T-cell (primary cell): ENCODE data around the gene SRCIN1. TPM values are rescaled to one million over a fixed set of nuclear protein-coding genes. Genes with fewer than 3 reads are reported as not detected.

ENCODE experiments used
- ATAC-seq, 4 experiments: fragments of 200-7000 bp in 3 of 4; fragments of 150-1000 bp in 1 of 4; cut with Tn5 transposase; replicated peaks in 1 of 4; 1 replicate in 3 of 4; 2 replicates in 1 of 4; pipeline ENCODE4 v1.10.0; 2021; ENCODE audit warnings: moderate library complexity in 3 of 4, mild to moderate bottlenecking in 2 of 4, moderate number of reproducible peaks in 1 of 4
- CTCF ChIA-PET, 2 donors: fragments of 300-600 bp; sonication (Branson Sonifier 250); formaldehyde crosslinking; loops; one replicate each; lab custom pipeline; 2022; ENCODE audit warnings: antibody characterized with exemption in 2 of 2; lab: Charles Lee
- POLR2A ChIA-PET, 2 donors: fragments of 300-600 bp; sonication (Branson Sonifier 250); formaldehyde crosslinking; loops; one replicate each; lab custom pipeline; 2022; ENCODE audit warnings: antibody characterized with exemption in 2 of 2; lab: Charles Lee
- DNase-seq, 35 experiments: peaks; one replicate each; pipeline versions ENCODE4 v3.0.0 to v3.0.0-alpha.2; 2013 to 2023
- H3K27ac ChIP-seq: one replicate; pipeline ENCODE4 v1.5.1; 2013; ENCODE audit warnings: low read length
- H3K27me3 ChIP-seq, 2 experiments: replicated peaks in 1 of 2; 1 replicate in 1 of 2; 2 replicates in 1 of 2; pipeline versions ENCODE4 v1.6.1 to v1.7.0; 2013; ENCODE audit warnings: low read length in 1 of 2, mixed read lengths in 1 of 2; ENCODE audit not compliant: control insufficient read depth in 2 of 2, insufficient read depth in 2 of 2; ENCODE audit errors: extremely low read depth in 1 of 2
- H3K36me3 ChIP-seq, 2 donors: 1 replicate in 1 of 2; 2 replicates in 1 of 2; pipeline versions ENCODE4 v1.6.1 to v1.7.0; 2013; ENCODE audit warnings: low read length in 1 of 2; ENCODE audit not compliant: control insufficient read depth in 2 of 2, insufficient read depth in 1 of 2; ENCODE audit errors: extremely low read depth in 1 of 2
- H3K4me1 ChIP-seq, 2 experiments: 1 replicate in 1 of 2; 2 replicates in 1 of 2; pipeline versions ENCODE4 v1.6.1 to v1.7.0; 2013; ENCODE audit warnings: low read length in 2 of 2, mixed read lengths in 1 of 2; ENCODE audit not compliant: insufficient read depth in 2 of 2, control insufficient read depth in 1 of 2; ENCODE audit errors: extremely low read depth in 1 of 2
- H3K4me3 ChIP-seq, 2 donors: 1 replicate in 1 of 2; 2 replicates in 1 of 2; pipeline versions ENCODE4 v1.5.1 to v1.7.0; 2013; ENCODE audit warnings: mild to moderate bottlenecking in 2 of 2, low read length in 1 of 2, moderate library complexity in 1 of 2; ENCODE audit not compliant: control insufficient read depth in 1 of 2; ENCODE audit errors: extremely low read depth in 1 of 2
- H3K9me3 ChIP-seq: 2 replicates; pipeline ENCODE4 v1.7.0; 2013
- H3K27ac Mint-ChIP-seq, 2 donors: one replicate each; pipeline ENCODE4 v1.8.0; 2020 to 2021; ENCODE audit warnings: mild to moderate bottlenecking in 2 of 2, mixed read lengths in 2 of 2
- H3K27me3 Mint-ChIP-seq, 2 donors: one replicate each; pipeline ENCODE4 v1.8.0; 2021 to 2022; ENCODE audit warnings: mixed read lengths in 2 of 2
- H3K36me3 Mint-ChIP-seq: one replicate; pipeline ENCODE4 v1.8.0; 2021; ENCODE audit warnings: mixed read lengths
- H3K4me1 Mint-ChIP-seq, 3 donors: one replicate each; pipeline ENCODE4 v1.8.0; 2020 to 2022; ENCODE audit warnings: mixed read lengths in 3 of 3, mild to moderate bottlenecking in 1 of 3
- H3K4me3 Mint-ChIP-seq, 3 donors: one replicate each; pipeline ENCODE4 v1.8.0; 2020 to 2022; ENCODE audit warnings: mild to moderate bottlenecking in 3 of 3, mixed read lengths in 3 of 3, moderate library complexity in 3 of 3
- H3K9me3 Mint-ChIP-seq, 3 donors: one replicate each; pipeline ENCODE4 v1.8.0; 2020 to 2022; ENCODE audit warnings: mixed read lengths in 3 of 3
- WGBS: methylation state at CpG from one replicate; pipeline ENCODE4 v1.1.5; 2013; ENCODE audit warnings: missing lambda C conversion rate; ENCODE audit not compliant: insufficient coverage; 5-methylcytosine and 5-hydroxymethylcytosine counted together
- total RNA-seq, 35 experiments: library from RNA in 6 of 35; stranded (reverse) in 6 of 35; fragments of 120-200 nt in 1 of 35; gene quantifications; one replicate each; pipeline versions ENCODE4 v1.2.1 to v1.2.4 and lab custom pipeline; 2013 to 2026

Gene SRCIN1
- total RNA-seq, 5 donors from 2014 or later (not counting 1 experiment from before 2014, with no cell fraction given), result 0.13 to 0.85 (median 0.28) TPM; not detected in 1

DNA sequence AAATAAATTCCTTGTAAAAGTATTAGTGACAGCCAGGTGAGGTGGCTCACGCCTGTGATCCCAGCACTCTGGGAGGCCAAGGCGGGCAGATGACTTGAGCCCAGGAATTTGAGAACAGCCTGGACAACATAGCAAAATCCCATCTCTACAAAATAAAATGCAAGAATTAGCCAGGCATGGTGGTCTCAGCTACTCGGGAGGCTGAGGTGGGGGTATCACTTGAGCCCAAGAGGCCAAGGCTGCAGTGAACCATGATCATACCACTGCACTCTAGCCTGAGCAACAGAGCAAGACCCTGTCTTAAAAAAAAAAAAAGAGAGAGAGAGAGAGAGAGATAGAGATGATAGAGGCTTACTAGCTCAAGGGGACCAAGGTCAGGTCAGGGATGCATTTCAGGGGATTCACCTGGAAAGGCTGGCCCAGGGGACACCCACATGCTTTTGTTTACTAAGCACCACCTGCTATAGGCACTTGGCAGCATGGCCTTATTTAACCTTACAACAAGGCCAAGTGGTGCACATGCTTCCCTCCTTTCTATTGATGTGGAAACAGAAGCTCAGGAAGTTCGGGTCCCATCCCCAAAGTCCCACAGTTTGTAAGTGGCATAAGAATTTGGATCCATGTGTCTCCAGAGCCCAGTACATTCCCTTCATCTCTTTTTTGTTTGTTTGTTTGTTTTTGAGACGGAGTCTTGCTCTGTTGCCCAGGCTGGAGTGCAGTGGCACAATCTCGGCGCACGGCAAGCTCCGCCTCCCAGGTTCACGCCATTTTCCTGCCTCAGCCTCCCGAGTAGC, 12.4 kb upstream of the SRCIN1 start:
- DNase-seq (no peak), ATAC-seq (no peak)
- ChIA-PET CTCF (interaction anchor here in 1 of 2 donors (0.7 kb wide), 1 partner anchor 42 kb away, joined by 3 read pairs; no protein-coding TSS in a partner anchor), POLR2A (interaction anchor here in 1 of 2 donors (0.6 kb wide), 1 partner anchor 645 kb away, joined by 3 read pairs; no protein-coding TSS in a partner anchor)
- Mint-ChIP-seq H3K9me3 (no peaks in the 10 kb centered on the region), H3K36me3 (peaks cover 3% of the 10 kb centered on the region), H3K4me3 (no peak overlapping the region), H3K27me3 (peaks cover 43 to 63% of the 10 kb centered on the region in 2 donors), H3K27ac (no peak overlapping the region), H3K4me1 (no peaks in the 10 kb centered on the region)
- Histone ChIP-seq H3K36me3 (no peaks in the 10 kb centered on the region), H3K27ac (no peak overlapping the region), H3K27me3 (peaks cover 0 to 51% of the 10 kb centered on the region in 2 experiments), H3K4me3 (no peak overlapping the region), H3K9me3 (no peaks in the 10 kb centered on the region), H3K4me1 (no peaks in the 10 kb centered on the region)
- 88% methylated on average over 6 of the region's 11 CpGs for WGBS

DNA sequence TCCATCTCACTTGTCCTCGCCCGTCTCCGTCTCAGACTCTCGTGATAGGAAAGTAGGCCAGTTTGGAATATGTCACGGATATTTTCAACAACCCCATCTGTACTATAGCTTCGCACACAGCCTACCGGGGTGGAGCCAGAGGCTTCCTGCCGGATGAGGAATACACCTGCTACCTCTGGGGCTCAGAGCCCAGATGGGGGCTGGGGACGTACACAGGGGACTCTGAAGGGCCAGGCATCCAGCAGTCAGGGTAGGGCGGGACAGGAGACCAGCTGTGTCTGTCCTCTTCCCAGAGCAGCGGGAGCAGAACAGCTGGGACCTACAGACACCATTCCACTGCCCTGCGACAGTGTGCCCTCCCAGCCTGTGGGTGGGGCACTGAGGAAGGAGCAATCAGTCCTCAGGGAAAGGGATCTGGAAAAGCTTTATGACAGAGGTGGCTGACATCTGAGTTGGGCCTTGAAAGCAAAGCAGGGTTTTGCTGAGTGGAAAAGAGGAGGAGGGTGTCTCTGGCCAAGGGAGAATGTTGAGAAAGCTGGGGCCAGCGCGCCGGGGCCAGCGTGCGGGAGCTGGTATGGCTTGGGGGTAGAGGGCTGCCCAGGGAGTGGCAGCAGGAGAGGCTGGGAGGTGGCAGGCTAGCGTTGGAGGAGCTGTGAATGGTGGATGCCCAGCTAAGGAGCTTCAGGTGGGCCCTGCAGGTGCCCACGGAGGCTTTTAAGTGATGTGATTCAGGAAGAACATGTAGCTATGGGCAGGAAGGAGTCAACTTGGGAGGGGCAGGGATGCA, 11.5 kb upstream of the SRCIN1 start:
- POLR2A ChIA-PET, result interaction anchor here (0.5 to 0.6 kb wide), 2 partner anchors 46 to 648 kb away, joined by 6 read pairs; no protein-coding TSS in a partner anchor
- H3K27me3 ChIP-seq, result peaks cover 0 to 51% of the 10 kb centered on the region in 2 experiments
- WGBS, result 82% methylated on average over 9 of the region's 19 CpGs
- no peak overlapping the region for H3K27ac ChIP-seq
- CTCF ChIA-PET, result no interaction called here
- Mint-ChIP-seq H3K4me3 (no peak overlapping the region), H3K4me1 (no peaks in the 10 kb centered on the region), H3K36me3 (peaks cover 3% of the 10 kb centered on the region), H3K27ac (no peak overlapping the region), H3K27me3 (peaks cover 44 to 64% of the 10 kb centered on the region in 2 donors), H3K9me3 (peaks cover 0 to 2% (median 0%) of the 10 kb centered on the region in 3 donors)
- H3K9me3 ChIP-seq, result no peaks in the 10 kb centered on the region
- no peak overlapping the region for H3K4me3 ChIP-seq
- no peak for DNase-seq
- ATAC-seq, result no peak
- H3K36me3 ChIP-seq, result no peaks in the 10 kb centered on the region
- H3K4me1 ChIP-seq, result no peaks in the 10 kb centered on the region

DNA sequence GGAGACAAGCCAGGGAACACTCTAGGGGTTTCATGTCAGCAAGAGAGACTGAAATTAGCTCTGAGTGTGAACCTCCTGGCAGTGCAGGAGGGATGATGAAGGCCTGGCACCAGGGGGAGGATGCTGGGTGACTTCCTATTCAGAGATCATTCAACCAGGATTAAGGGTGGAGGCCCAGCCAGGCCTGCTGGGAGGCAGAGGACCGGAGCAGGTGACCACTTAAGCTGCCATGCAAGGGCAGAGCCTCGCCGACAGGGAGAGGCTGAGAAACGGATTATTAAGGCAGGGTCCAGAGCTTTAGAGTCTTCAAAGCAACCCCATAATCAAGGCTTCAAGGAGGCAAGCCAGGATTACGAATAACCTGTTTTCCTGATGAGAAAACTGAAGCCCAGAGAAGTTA, 10.6 kb upstream of the SRCIN1 start:
- no peak for ATAC-seq
- ChIA-PET CTCF (no interaction called here), POLR2A (interaction anchor here in 1 of 2 donors (0.6 kb wide), 2 partner anchors 47 to 253 kb away, joined by 3 to 6 read pairs; no protein-coding TSS in a partner anchor)
- Mint-ChIP-seq H3K4me3 (no peak overlapping the region), H3K27ac (no peak overlapping the region), H3K36me3 (peaks cover 3% of the 10 kb centered on the region), H3K9me3 (peaks cover 0 to 5% (median 0%) of the 10 kb centered on the region in 3 donors), H3K4me1 (no peaks in the 10 kb centered on the region), H3K27me3 (peaks cover 48 to 64% of the 10 kb centered on the region in 2 donors)
- no peak overlapping the region for H3K27ac ChIP-seq
- 75% methylated on average over 2 of the region's 5 CpGs for WGBS
- peaks cover 0 to 54% of the 10 kb centered on the region in 2 experiments for H3K27me3 ChIP-seq
- no peaks in the 10 kb centered on the region for H3K36me3 ChIP-seq
- no peaks in the 10 kb centered on the region for H3K4me1 ChIP-seq
- no peaks in the 10 kb centered on the region for H3K9me3 ChIP-seq
- H3K4me3 ChIP-seq, result no peak overlapping the region
- no peak for DNase-seq

DNA sequence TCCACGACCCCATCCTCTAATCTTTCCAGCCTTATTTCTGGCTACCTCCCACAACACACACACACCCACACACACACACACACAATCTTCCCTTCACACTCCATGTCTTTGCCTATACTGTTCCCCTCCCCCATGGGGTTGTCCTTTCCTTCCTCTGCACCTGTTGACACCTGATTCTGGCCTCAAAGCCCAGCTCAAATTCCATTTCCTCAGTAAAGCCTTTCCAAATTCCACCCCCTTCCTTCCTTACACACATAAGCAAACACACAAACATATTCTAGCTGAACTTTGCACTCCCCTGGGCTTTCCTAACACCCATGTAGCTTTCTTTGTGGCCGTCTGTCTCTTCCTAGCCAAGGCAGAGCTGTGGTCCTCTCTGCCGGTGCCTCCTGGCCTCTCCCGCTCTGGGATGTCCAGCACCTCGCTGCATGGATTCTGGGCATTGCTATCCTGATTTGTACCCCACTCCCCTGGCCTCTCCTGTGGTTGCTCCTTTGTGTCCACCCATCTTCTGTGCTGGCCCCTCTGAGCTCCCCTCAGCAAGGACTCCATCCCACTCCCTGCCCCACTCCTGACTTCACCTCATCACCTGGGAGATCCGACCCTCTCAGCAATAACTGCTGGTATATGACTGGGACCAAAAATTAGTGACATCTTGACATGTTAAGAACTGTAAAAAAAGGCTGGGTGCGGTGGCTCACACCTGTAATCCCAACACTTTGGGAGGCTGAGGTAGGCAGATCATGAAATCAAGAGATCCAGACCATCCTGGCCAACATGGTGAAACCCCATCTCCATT, 8.4 kb upstream of the SRCIN1 start:
- 83% methylated on average over 5 of the region's 7 CpGs for WGBS
- Histone ChIP-seq H3K4me1 (no peaks in the 10 kb centered on the region), H3K9me3 (no peaks in the 10 kb centered on the region), H3K27me3 (peaks cover 0 to 61% of the 10 kb centered on the region in 2 experiments), H3K4me3 (no peak overlapping the region), H3K36me3 (no peaks in the 10 kb centered on the region), H3K27ac (no peak overlapping the region)
- POLR2A ChIA-PET, result no interaction called here
- peaks cover 43 to 70% of the 10 kb centered on the region in 2 donors for H3K27me3 Mint-ChIP-seq
- DNase-seq, result no peak
- ATAC-seq, result no peak
- H3K9me3 Mint-ChIP-seq, result peaks cover 0 to 5% (median 0%) of the 10 kb centered on the region in 3 donors
- CTCF ChIA-PET, result no interaction called here
- peaks cover 3% of the 10 kb centered on the region for H3K36me3 Mint-ChIP-seq
- H3K4me1 Mint-ChIP-seq, result no peaks in the 10 kb centered on the region
- H3K4me3 Mint-ChIP-seq, result no peak overlapping the region
- H3K27ac Mint-ChIP-seq, result no peak overlapping the region

DNA sequence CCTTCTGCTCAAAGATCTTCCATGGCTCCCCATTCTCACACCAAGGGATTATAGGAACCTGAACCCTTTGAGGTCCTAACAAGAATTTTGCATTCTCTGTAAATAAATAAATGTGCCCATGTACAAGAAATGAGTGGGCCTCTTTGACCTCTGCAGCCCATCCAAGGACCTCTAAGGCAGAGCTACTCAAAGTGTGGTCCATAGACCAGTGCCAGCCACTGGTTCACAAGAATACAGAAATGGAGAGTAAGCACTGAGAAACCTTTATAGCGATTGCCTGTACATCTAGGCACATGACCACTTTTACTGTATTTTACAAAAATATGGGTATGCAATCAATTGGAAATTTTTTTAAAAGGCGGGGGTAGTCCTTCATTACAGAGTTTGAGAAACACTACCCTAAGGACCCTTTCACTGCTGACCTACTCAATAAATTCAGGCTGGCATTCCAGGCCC, 7.8 kb upstream of the SRCIN1 start:
- Mint-ChIP-seq H3K4me1 (no peaks in the 10 kb centered on the region), H3K27ac (no peak overlapping the region), H3K4me3 (no peak overlapping the region), H3K36me3 (peaks cover 3% of the 10 kb centered on the region), H3K9me3 (peaks cover 0 to 5% (median 0%) of the 10 kb centered on the region in 3 donors), H3K27me3 (peaks cover 45 to 74% of the 10 kb centered on the region in 2 donors)
- no CpG with 5 or more reads among the region's 2 CpGs for whole genome bisulfite sequencing
- Histone ChIP-seq H3K9me3 (no peaks in the 10 kb centered on the region), H3K27ac (no peak overlapping the region), H3K36me3 (no peaks in the 10 kb centered on the region), H3K4me3 (no peak overlapping the region), H3K4me1 (no peaks in the 10 kb centered on the region), H3K27me3 (peaks cover 0 to 67% of the 10 kb centered on the region in 2 experiments)
- no peak for DNase-seq
- POLR2A ChIA-PET, result no interaction called here
- CTCF ChIA-PET, result no interaction called here
- no peak for ATAC-seq
